ENCODE data around the gene FARP2.

GRCh38 chr2:241460631-241461030 lies 104.5 kb downstream of the FARP2 start:
- TF ChIP-seq CTCF (conservative IDR thresholded peaks at IDR 0.05) (no peak), EZH2 (IDR thresholded peaks at IDR 0.05; ENCODE audit: low read depth) (no peak)

Measured in PC-9 (cell line).